Measurements from ENCODE around the gene CYP2B6. TPM values are rescaled to one million over a fixed set of nuclear protein-coding genes. Genes with fewer than 3 reads are reported as not detected.
A peak's percentile ranks its signal among the peaks of the same experiment; 100 is the strongest.

Gene CYP2B6
- total and polyA plus RNA-seq, 12 donors, result 0.15 to 0.32 (median 0.22) TPM; not detected in 9

DNA sequence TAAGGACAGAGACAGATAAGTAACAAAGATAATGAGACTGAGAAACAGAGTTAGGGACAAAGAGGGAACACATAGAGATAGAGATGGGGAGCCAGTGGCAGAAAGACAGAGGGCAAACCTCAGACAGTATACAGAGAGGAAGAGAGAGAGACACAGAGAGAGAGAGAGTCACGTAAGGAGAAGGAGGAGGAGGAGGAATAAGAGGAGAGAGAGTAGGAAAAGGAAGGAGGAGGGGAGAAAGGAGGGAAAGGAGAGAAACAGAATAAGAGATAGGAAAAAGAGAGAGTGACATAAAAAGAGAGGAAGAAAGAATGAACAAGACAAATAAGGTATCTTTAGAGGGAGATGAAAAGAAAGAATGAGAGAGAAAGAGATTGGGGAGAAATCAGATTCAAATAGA, 23.6 kb downstream of the CYP2B6 start:
- WGBS, 4 donors, result 40 to 59% (median 55%) methylated on average over 1 of the region's 1 CpG
- DNase-seq, result no peak
- H3K27me3 ChIP-seq, result peaks cover 16% of the 10 kb centered on the region
- intact Hi-C loops (cut with DNase I), result no loop called here
- H3K36me3 ChIP-seq (replicated peaks in 1 of 2), result no peaks in the 10 kb centered on the region
- H3K27ac ChIP-seq, result no peak overlapping the region
- no peak for TF ChIP-seq POLR2A (IDR thresholded peaks at IDR 0.05)
- TF ChIP-seq, protein P1, sequence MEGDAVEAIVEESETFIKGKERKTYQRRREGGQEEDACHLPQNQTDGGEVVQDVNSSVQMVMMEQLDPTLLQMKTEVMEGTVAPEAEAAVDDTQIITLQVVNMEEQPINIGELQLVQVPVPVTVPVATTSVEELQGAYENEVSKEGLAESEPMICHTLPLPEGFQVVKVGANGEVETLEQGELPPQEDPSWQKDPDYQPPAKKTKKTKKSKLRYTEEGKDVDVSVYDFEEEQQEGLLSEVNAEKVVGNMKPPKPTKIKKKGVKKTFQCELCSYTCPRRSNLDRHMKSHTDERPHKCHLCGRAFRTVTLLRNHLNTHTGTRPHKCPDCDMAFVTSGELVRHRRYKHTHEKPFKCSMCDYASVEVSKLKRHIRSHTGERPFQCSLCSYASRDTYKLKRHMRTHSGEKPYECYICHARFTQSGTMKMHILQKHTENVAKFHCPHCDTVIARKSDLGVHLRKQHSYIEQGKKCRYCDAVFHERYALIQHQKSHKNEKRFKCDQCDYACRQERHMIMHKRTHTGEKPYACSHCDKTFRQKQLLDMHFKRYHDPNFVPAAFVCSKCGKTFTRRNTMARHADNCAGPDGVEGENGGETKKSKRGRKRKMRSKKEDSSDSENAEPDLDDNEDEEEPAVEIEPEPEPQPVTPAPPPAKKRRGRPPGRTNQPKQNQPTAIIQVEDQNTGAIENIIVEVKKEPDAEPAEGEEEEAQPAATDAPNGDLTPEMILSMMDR (IDR thresholded peaks at IDR 0.05), result no peak
- H3K4me1 ChIP-seq (replicated peaks in 1 of 2), result no peaks in the 10 kb centered on the region
- no peaks in the 10 kb centered on the region for H3K9me3 ChIP-seq (replicated peaks in 1 of 3)
- H3K4me3 ChIP-seq, result no peak overlapping the region

DNA sequence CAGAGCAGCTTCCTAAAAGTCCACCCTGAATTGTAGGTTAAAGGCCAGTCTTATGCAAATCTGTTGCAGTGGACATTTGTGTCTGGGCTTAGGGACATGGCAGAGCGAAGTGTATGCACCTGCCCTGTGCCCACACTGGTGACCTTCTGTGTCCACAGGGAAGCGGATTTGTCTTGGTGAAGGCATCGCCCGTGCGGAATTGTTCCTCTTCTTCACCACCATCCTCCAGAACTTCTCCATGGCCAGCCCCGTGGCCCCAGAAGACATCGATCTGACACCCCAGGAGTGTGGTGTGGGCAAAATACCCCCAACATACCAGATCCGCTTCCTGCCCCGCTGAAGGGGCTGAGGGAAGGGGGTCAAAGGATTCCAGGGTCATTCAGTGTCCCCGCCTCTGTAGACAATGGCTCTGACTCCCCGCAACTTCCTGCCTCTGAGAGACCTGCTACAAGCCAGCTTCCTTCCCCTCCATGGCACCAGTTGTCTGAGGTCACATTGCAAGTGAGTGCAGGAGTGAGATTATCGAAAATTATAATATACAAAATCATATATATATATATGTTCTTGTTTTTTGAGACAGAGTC, 25.5 kb downstream of the CYP2B6 start:
- no peaks in the 10 kb centered on the region for H3K9me3 ChIP-seq (replicated peaks in 1 of 3)
- peaks cover 11% of the 10 kb centered on the region for H3K27me3 ChIP-seq
- H3K4me3 ChIP-seq, result no peak overlapping the region
- H3K4me1 ChIP-seq (replicated peaks in 1 of 2), result no peaks in the 10 kb centered on the region
- TF ChIP-seq, protein P1 (IDR thresholded peaks at IDR 0.05), result no peak
- TF ChIP-seq POLR2A (IDR thresholded peaks at IDR 0.05), result no peak
- no peaks in the 10 kb centered on the region for H3K36me3 ChIP-seq (replicated peaks in 1 of 2)
- WGBS, 4 donors, result 64 to 75% (median 68%) methylated on average over 8 to 12 of the region's 12 CpGs
- DNase-seq, result peak in 1 of 7 donors; percentile 15
- intact Hi-C loops (cut with DNase I), result no loop called here
- H3K27ac ChIP-seq, result no peak overlapping the region

DNA sequence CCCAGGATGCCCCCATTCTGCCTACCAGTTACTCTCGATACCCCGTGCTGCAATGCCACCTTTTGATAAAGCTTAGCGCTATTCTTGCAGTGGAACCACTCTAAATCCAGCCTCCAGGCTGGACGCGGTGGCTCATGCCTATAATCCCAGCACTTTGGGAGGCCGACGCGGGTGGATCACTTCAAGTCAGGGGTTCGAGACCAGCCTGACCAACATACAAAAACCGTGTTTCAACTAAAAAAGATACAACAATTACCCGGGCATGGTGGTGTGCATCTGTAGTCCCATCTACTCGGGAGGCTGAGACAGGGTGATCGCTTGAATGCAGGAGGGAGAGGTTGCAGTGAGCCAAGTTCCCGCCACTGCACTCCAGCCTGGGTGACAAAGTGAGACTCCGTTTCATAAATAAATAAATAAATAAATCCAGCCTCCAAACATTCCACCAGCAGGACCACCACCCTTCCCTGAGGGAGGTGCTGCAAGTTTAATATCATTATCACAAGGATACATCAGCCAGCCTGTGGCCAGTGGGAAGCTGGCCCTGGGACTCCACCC, 27.7 kb downstream of the CYP2B6 start:
- H3K4me1 ChIP-seq (replicated peaks in 1 of 2), result no peaks in the 10 kb centered on the region
- no peak overlapping the region for H3K27ac ChIP-seq
- no peak overlapping the region for H3K4me3 ChIP-seq
- DNase-seq, result peak in 1 of 7 donors; percentile 7
- no peaks in the 10 kb centered on the region for H3K36me3 ChIP-seq (replicated peaks in 1 of 2)
- H3K27me3 ChIP-seq, result no peaks in the 10 kb centered on the region
- H3K9me3 ChIP-seq (replicated peaks in 1 of 3), result no peaks in the 10 kb centered on the region
- WGBS, 4 donors, result 85 to 91% (median 87%) methylated on average over 15 of the region's 15 CpGs
- intact Hi-C loops (cut with DNase I), result no loop called here
- TF ChIP-seq, protein P1 (IDR thresholded peaks at IDR 0.05), result no peak
- no peak for TF ChIP-seq POLR2A (IDR thresholded peaks at IDR 0.05)

DNA sequence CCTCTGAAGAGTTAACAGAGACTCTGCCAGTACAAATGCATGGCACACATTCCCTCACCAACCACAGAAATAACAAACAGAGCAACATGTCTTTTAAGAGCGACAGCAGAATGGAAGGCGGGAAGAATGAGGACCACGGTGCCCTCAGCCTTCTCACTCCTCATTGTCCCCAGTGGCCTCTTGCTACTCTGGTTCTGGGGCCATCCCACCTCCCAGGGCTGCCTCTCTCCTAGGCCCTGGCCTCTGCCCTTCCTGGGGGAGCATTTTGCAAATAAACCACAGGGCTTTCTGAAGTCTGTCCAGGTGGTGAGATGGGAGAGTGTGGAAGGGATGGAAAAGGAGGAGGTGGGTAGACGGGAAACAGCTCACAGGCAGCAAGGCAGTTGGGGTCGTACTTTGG, 28.3 kb downstream of the CYP2B6 start:
- Histone ChIP-seq H3K9me3 (replicated peaks in 1 of 3) (no peaks in the 10 kb centered on the region), H3K4me3 (no peak overlapping the region), H3K27me3 (peaks cover 4% of the 10 kb centered on the region), H3K4me1 (replicated peaks in 1 of 2) (no peaks in the 10 kb centered on the region), H3K36me3 (replicated peaks in 1 of 2) (no peaks in the 10 kb centered on the region), H3K27ac (no peak overlapping the region)
- no peak for DNase-seq
- TF ChIP-seq, protein P1 (IDR thresholded peaks at IDR 0.05), result no peak
- TF ChIP-seq POLR2A (IDR thresholded peaks at IDR 0.05), result no peak
- 48 to 70% (median 57%) methylated on average over 3 to 5 of the region's 5 CpGs for WGBS, 4 donors
- intact Hi-C loops (cut with DNase I), result no loop called here
